T-helper 1 cell (primary cell): Measurements from ENCODE around the gene CLIC3.
"Not testable (repeated sequence)": the region's sequence is repeated elsewhere in the genome, so short reads cannot be mapped to it uniquely, and the experiment has no call there.

Source experiments
- DNase-seq, 5 donors: peaks; one replicate each; pipeline ENCODE4 v3.0.0-alpha.2; 2012 to 2020

The CLIC3 gene

GRCh38 chr9:137017071-137017470, 20.7 kb upstream of the CLIC3 start:
- DNase-seq = no peak

- DNase-seq = no peak
These were observed 20.1 kb upstream of the CLIC3 start for GRCh38 chr9:137016436-137016835.

GRCh38 chr9:137015976-137016375, 19.6 kb upstream of the CLIC3 start:
- DNase-seq = no peak

GRCh38 chr9:137015540-137015930, 19.2 kb upstream of the CLIC3 start:
- DNase-seq = no peak

GRCh38 chr9:137014776-137015539, 18.6 kb upstream of the CLIC3 start:
- no peak for DNase-seq

- DNase-seq = no peak
These were observed 17.8 kb upstream of the CLIC3 start for GRCh38 chr9:137014166-137014565.

GRCh38 chr9:137013571-137013940, 17.2 kb upstream of the CLIC3 start:
- no peak for DNase-seq

- no peak for DNase-seq
These were observed 16.6 kb upstream of the CLIC3 start for GRCh38 chr9:137012694-137013570.

- DNase-seq = no peak
These were observed 15.7 kb upstream of the CLIC3 start for GRCh38 chr9:137011907-137012675.

- DNase-seq = no peak
These were observed 14.8 kb upstream of the CLIC3 start for GRCh38 chr9:137011156-137011555.

GRCh38 chr9:137009938-137010732, 13.8 kb upstream of the CLIC3 start:
- no peak for DNase-seq

- DNase-seq = no peak
These were observed 12.8 kb upstream of the CLIC3 start for GRCh38 chr9:137009217-137009616.

- DNase-seq = no peak
These were observed 11.9 kb upstream of the CLIC3 start for GRCh38 chr9:137008312-137008711.

- no peak for DNase-seq
These were observed 11.5 kb upstream of the CLIC3 start for GRCh38 chr9:137007816-137008270.

- no peak for DNase-seq
These were observed 10.9 kb upstream of the CLIC3 start for GRCh38 chr9:137007108-137007815.

GRCh38 chr9:137006116-137007003, 10.0 kb upstream of the CLIC3 start:
- no peak for DNase-seq

- not testable (repeated sequence) for DNase-seq
These were observed 7.9 kb upstream of the CLIC3 start for GRCh38 chr9:137004285-137004684.

GRCh38 chr9:137002646-137003041, 6.3 kb upstream of the CLIC3 start:
- DNase-seq = no peak

- DNase-seq = no peak
These were observed 5.7 kb upstream of the CLIC3 start for GRCh38 chr9:137001857-137002645.
